ENCODE results near the gene ANO6.

- TF ChIP-seq, protein P1, sequence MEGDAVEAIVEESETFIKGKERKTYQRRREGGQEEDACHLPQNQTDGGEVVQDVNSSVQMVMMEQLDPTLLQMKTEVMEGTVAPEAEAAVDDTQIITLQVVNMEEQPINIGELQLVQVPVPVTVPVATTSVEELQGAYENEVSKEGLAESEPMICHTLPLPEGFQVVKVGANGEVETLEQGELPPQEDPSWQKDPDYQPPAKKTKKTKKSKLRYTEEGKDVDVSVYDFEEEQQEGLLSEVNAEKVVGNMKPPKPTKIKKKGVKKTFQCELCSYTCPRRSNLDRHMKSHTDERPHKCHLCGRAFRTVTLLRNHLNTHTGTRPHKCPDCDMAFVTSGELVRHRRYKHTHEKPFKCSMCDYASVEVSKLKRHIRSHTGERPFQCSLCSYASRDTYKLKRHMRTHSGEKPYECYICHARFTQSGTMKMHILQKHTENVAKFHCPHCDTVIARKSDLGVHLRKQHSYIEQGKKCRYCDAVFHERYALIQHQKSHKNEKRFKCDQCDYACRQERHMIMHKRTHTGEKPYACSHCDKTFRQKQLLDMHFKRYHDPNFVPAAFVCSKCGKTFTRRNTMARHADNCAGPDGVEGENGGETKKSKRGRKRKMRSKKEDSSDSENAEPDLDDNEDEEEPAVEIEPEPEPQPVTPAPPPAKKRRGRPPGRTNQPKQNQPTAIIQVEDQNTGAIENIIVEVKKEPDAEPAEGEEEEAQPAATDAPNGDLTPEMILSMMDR (IDR thresholded peaks at IDR 0.05): no peak
- TF ChIP-seq EZH2 (IDR thresholded peaks at IDR 0.05; ENCODE audit: borderline replicate concordance, insufficient read depth, low read depth, low read length, poor library complexity, severe bottlenecking): no peak
Observed at GRCh38 chr12:45304514-45305178, 88.8 kb downstream of the ANO6 start.

All from B cell (primary cell).